Cardiac fibroblast (primary cell): ENCODE data around the gene SF3B2.

Source experiments
- DNase-seq, 2 donors: peaks; one replicate each; pipeline versions ENCODE4 v3.0.0 to v3.0.0-alpha.2; 2010; ENCODE audit warnings: low read depth in 2 of 2
- H3K4me3 ChIP-seq, 2 donors: replicated peaks in 1 of 2; 1 replicate in 1 of 2; 2 replicates in 1 of 2; pipeline ENCODE4 v1.5.1; 2011; ENCODE audit warnings: low read depth in 2 of 2, low read length in 2 of 2, mild to moderate bottlenecking in 2 of 2, moderate library complexity in 1 of 2
- TF ChIP-seq, protein P1 (sequence below): IDR thresholded peaks from one replicate; pipeline ENCODE4 v1.5.1; 2011; ENCODE audit warnings: low read depth, mild to moderate bottlenecking, low read length, inconsistent platforms

SF3B2 gene

GRCh38 chr11:66035653-66036333 lies 16.4 kb upstream of the SF3B2 start:
- no peak overlapping the region for H3K4me3 ChIP-seq
- TF ChIP-seq, protein P1, sequence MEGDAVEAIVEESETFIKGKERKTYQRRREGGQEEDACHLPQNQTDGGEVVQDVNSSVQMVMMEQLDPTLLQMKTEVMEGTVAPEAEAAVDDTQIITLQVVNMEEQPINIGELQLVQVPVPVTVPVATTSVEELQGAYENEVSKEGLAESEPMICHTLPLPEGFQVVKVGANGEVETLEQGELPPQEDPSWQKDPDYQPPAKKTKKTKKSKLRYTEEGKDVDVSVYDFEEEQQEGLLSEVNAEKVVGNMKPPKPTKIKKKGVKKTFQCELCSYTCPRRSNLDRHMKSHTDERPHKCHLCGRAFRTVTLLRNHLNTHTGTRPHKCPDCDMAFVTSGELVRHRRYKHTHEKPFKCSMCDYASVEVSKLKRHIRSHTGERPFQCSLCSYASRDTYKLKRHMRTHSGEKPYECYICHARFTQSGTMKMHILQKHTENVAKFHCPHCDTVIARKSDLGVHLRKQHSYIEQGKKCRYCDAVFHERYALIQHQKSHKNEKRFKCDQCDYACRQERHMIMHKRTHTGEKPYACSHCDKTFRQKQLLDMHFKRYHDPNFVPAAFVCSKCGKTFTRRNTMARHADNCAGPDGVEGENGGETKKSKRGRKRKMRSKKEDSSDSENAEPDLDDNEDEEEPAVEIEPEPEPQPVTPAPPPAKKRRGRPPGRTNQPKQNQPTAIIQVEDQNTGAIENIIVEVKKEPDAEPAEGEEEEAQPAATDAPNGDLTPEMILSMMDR: no peak
- DNase-seq: no peak

DNA sequence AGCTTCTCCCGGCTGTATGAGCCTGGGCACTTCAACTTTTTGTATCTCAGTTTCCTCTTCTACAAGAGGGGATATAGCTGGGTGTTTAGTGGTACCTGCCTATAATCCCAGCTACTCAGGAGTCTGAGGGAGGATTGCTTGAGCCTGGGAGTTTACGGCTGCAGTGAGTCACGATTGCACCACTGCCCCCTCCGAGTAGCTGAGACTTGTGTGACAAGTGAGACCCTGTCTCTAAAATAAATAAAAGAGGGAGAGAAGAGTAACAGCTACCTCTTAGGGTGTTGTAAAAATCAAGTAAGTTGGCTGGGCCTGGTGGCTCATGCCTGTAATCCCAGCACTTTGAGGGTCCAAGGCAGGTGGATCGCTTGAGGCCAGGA lies 15.8 kb upstream of the SF3B2 start:
- TF ChIP-seq, protein P1: no peak
- DNase-seq: no peak

DNA sequence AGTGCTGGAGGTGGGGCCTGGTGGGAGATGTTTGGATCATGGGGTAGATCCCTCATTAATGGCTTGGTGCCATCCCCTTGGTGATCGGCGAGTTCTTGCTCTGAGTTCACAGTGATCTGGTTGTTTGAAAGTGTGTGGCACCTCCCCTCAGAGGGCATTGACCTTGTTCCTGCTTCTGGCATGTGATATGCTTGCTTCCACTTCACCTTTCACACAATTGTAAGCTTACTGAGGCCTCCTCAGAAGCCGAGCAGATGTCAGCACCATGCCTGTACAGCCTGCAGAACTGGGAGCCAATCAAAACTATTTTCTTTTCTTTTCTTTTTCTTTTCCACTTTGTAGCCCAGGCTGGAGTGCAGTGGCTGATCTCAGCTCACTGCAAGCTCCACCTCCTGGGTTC lies 14.8 kb upstream of the SF3B2 start:
- no peak for DNase-seq
- TF ChIP-seq, protein P1: no peak

More for the DNA sequence above, 15.8 kb upstream of the SF3B2 start:
- no peak overlapping the region for H3K4me3 ChIP-seq

GRCh38 chr11:66039765-66040164 lies 12.4 kb upstream of the SF3B2 start:
- TF ChIP-seq, protein P1: no peak
- H3K4me3 ChIP-seq: no peak overlapping the region
- peak in 1 of 2 donors; percentile 20 for DNase-seq

More for the DNA sequence above, 14.8 kb upstream of the SF3B2 start:
- H3K4me3 ChIP-seq: no peak overlapping the region

DNA sequence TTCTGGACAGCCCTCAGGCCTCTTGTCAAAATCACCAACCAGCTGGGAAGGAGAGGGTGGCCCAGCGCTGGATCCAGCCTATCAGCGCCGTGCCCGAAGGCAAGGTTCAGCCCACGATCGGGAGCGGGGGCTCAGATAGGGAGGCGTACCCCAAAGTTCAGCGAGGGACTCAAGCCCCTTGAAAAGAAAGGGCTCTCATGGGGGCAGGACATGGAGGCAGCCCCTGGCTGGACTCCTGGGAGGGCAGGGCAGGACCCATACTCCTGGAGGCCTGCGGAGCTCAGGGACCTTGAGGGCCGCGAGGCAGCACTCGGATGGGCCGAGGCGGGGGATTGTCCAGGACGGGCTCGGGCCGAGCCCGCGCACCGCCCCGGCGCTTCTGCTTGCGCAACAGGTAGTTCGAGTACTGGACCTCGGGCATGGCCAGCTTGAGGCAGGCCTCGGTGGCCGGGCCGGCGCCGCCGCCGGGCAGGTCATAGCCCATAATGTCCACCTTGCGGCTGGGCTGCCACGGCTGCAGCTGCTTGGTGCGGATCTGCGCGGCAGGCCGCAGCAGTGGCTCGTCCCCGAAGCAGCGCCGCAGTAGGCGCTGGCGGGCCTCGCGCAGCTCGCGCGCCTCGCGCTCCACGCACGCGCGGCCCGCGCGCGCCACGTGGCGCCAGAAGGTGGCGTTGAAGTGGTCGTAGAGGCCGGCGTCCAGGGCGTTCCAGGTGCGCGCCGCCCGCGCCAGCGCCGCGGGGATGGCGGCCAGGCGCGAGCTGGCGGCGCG lies 9.8 kb upstream of the SF3B2 start:
- DNase-seq: no peak
- no peak overlapping the region for H3K4me3 ChIP-seq
- TF ChIP-seq, protein P1: no peak

- no peak for DNase-seq
- TF ChIP-seq, protein P1: no peak
- no peak overlapping the region for H3K4me3 ChIP-seq
These were observed 8.9 kb upstream of the SF3B2 start for GRCh38 chr11:66042996-66043906.
